Measurements from ENCODE around the gene PKDREJ. TPM values are rescaled to one million over a fixed set of nuclear protein-coding genes. Genes with fewer than 3 reads are reported as not detected.

PKDREJ gene
- total and polyA plus RNA-seq, 8 donors: 0.04 to 0.06 (median 0.05) TPM; not detected in 5

GRCh38 chr22:46225631-46226030, 37.5 kb downstream of the PKDREJ start:
- FAIRE-seq (no peak), ATAC-seq (no peak), DNase-seq (no peak)
- Histone ChIP-seq H3K36me3 (peaks cover 0 to 16% (median 5%) of the 10 kb centered on the region in 3 donors), H3K9me3 (no peaks in the 10 kb centered on the region), H3K4me1 (no peaks in the 10 kb centered on the region), H3K4me3 (no peak overlapping the region), H3K27me3 (no peaks in the 10 kb centered on the region), H3K27ac (no peak overlapping the region)
- TF ChIP-seq, protein P1, sequence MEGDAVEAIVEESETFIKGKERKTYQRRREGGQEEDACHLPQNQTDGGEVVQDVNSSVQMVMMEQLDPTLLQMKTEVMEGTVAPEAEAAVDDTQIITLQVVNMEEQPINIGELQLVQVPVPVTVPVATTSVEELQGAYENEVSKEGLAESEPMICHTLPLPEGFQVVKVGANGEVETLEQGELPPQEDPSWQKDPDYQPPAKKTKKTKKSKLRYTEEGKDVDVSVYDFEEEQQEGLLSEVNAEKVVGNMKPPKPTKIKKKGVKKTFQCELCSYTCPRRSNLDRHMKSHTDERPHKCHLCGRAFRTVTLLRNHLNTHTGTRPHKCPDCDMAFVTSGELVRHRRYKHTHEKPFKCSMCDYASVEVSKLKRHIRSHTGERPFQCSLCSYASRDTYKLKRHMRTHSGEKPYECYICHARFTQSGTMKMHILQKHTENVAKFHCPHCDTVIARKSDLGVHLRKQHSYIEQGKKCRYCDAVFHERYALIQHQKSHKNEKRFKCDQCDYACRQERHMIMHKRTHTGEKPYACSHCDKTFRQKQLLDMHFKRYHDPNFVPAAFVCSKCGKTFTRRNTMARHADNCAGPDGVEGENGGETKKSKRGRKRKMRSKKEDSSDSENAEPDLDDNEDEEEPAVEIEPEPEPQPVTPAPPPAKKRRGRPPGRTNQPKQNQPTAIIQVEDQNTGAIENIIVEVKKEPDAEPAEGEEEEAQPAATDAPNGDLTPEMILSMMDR (IDR thresholded peaks at IDR 0.05): no peak
- intact Hi-C loops (cut with DNase I): no loop called here
- WGBS, 2 donors: 87 to 90% methylated on average over 7 of the region's 7 CpGs

- Histone ChIP-seq H3K4me3 (no peak overlapping the region), H3K36me3 (peaks cover 0 to 21% (median 5%) of the 10 kb centered on the region in 3 donors), H3K27me3 (no peaks in the 10 kb centered on the region), H3K9me3 (no peaks in the 10 kb centered on the region), H3K27ac (no peak overlapping the region), H3K4me1 (no peaks in the 10 kb centered on the region)
- TF ChIP-seq, protein P1 (IDR thresholded peaks at IDR 0.05): no peak
- intact Hi-C loops (cut with DNase I): no loop called here
- FAIRE-seq: no peak
- no peak for ATAC-seq
- WGBS, 2 donors: 83% methylated on average over 10 of the region's 10 CpGs
- DNase-seq: no peak
Observed at GRCh38 chr22:46224898-46225290, 38.2 kb downstream of the PKDREJ start.

DNA sequence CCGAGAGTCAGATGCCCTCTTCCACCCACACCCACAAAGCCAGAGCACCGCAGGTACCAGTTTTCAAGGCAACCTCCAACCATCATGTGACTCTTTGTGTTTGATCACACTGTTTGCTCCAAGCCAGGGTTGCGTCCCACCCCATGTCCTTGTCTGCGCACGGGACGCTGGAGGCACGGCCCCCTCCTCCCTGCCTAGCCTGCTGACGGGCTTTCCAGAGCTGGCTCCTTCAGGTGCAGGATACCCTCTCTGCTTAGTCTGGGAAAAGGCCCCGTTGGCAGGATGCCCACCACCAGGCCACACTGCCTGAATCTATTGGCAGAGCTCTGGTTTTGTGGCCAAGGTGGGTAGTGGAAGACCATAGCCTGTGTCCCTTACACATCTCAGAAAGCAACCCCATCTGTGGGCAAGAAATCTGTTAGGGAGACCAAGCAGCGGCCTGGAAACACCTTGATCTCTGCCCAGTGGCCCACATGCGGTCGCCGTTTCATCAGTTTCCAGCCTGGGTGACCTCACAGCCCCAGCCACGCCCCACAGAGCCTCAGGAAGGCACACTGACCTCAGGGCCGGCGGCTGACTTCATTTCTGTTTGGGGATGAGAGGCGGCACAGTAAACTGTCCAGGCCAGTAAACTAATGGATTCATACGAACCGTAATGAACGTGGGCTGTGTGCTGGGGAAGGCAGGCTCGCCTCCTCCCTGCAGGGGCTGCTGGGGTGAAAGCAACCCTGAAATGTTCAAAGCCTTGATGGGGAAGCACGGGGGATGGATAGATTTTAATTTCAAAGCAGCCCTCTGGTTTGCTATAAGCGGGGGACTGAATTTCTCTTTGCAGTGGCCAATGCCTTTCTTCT, 38.9 kb downstream of the PKDREJ start:
- FAIRE-seq (no peak), DNase-seq (no peak), ATAC-seq (peak in 1 of 4 donors; percentile 11)
- Histone ChIP-seq H3K9me3 (no peaks in the 10 kb centered on the region), H3K27me3 (no peaks in the 10 kb centered on the region), H3K4me3 (no peak overlapping the region), H3K4me1 (no peaks in the 10 kb centered on the region), H3K36me3 (peaks cover 0 to 24% (median 5%) of the 10 kb centered on the region in 3 donors), H3K27ac (no peak overlapping the region)
- TF ChIP-seq, protein P1 (IDR thresholded peaks at IDR 0.05): no peak
- WGBS, 2 donors: 91 to 92% methylated on average over 23 of the region's 23 CpGs
- intact Hi-C loops (cut with DNase I): no loop called here

DNA sequence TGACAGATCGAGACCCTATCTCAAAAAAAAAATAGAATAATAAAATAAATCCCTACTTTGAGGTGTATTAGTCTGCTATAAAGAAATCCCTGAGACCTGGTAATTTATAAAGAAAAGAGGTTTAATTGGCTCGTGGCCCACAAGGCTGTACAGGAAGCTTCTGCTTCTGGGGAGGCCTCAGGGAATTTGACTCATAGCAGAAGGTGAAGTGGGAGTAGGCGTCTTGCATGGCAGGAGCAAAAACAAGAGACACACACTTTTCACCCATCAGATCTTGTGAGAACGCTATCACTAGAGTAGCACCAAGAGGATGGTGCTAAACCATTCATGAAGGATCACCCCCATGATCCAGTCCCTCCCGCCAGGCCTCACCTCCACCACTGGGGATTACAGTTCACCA, 42.2 kb downstream of the PKDREJ start:
- no peak for FAIRE-seq
- Histone ChIP-seq H3K27me3 (no peaks in the 10 kb centered on the region), H3K36me3 (peaks cover 0 to 44% (median 5%) of the 10 kb centered on the region in 3 donors), H3K27ac (no peak overlapping the region), H3K4me3 (no peak overlapping the region), H3K9me3 (no peaks in the 10 kb centered on the region), H3K4me1 (no peaks in the 10 kb centered on the region)
- TF ChIP-seq, protein P1 (IDR thresholded peaks at IDR 0.05): no peak
- no peak for ATAC-seq
- DNase-seq: no peak
- intact Hi-C loops (cut with DNase I): no loop called here
- 96 to 97% methylated on average over 5 of the region's 5 CpGs for WGBS, 2 donors

DNA sequence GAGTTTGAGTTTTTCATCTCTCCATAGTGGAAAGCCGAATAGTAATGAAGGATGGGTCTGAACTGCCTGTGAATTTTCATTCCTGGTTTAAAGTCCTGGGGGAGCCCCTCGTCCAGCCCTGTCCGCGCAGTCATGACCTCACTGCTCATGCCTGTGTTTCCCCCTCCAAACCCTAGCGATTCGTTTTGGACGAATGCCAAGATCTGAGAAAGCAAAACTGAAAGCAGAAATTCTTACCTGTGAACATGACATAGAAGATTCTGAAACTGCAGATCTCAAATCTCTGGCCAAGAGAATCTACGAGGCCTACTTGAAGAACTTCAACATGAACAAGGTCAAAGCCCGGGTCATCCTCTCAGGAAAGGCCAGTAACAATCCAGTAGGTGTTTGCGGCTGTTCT, 43.5 kb downstream of the PKDREJ start:
- H3K27me3 ChIP-seq: no peaks in the 10 kb centered on the region
- ATAC-seq (peak in 1 of 4 donors; percentile 24), DNase-seq (no peak), FAIRE-seq (no peak)
- peaks cover 0 to 51% (median 5%) of the 10 kb centered on the region in 3 donors for H3K36me3 ChIP-seq
- no peaks in the 10 kb centered on the region for H3K4me1 ChIP-seq
- H3K27ac ChIP-seq: no peak overlapping the region
- intact Hi-C loops (cut with DNase I): no loop called here
- WGBS, 2 donors: 75 to 76% methylated on average over 10 of the region's 10 CpGs
- TF ChIP-seq, protein P1 (IDR thresholded peaks at IDR 0.05): no peak
- H3K4me3 ChIP-seq: no peak overlapping the region
- H3K9me3 ChIP-seq: no peaks in the 10 kb centered on the region

All from pancreas (tissue), 10 donors.